ENCODE data around the gene FAM111B. TPM values are rescaled to one million over a fixed set of nuclear protein-coding genes. Genes with fewer than 3 reads are reported as not detected.
A peak's percentile ranks its signal among the peaks of the same experiment; 100 is the strongest.

The FAM111B gene
- total RNA-seq, 1 experiment from 2014 or later: 6.8 TPM

DNA sequence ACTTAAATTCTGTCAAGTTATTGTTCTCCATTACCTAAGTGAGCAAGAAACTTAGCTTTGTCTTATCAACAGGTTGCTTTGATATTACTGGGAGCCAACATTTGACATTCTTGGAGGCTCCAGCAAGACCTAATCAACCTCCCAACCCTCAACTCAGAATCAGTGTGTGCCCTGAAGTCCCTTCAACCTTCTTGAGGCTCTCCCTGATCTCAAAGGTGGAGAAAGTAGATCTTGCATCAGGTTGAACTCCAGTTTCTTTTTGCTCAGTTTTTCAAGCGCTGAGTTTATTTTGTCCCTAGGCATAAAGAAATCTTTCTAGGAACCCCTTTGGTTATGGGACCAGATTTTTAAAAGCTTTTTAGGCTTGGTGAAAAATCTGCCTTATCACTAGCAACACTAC, 37.1 kb downstream of the FAM111B start:
- DNase-seq (ENCODE audit: low read depth, low spot score): no peak
- in situ Hi-C loops (cut with HindIII; ENCODE audit: low pct_unique_long_range_greater_than_20kb, low sequenced_read_pairs): no loop called here

DNA sequence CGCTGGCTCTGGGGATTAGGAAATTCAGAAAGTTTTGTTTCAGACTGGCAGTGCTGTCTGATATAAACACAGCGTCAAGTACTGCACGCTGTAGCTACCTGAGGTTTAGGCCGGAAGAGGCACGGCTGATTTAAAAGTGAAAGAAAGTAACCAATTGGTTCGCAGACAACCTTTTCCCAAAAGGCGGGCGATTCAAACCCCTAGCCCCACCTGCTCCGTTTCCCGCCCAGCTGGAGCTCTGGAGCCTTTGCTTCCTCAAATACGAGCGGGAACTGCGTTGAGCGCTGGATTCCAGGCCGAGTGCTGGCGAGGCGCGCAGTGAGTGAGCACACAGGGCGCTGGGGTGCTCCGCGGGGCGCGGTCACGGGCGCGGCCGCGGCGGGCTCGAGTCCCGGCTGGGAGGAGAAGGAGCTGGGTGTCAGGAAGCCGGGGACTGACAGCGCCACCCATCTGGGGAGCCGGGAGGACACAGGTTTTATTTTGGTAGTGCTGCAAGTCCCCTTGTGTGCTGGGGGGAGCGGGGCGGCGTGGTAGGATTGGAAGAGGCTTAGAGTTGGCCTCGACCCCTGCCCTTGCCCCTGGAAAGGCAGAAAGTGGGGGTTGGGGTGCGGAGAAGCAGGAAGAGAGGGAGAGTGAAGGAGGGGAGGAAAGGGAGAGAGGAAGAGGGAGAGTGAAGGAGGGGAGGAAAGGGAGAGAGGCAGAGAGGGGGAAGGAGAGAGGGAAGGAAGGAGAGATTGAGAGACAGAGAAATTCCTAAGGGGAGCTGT, 37.7 kb downstream of the FAM111B start:
- in situ Hi-C loops (cut with HindIII; ENCODE audit: low pct_unique_long_range_greater_than_20kb, low sequenced_read_pairs): no loop called here
- DNase-seq (ENCODE audit: low read depth, low spot score): peak; percentile 89

DNA sequence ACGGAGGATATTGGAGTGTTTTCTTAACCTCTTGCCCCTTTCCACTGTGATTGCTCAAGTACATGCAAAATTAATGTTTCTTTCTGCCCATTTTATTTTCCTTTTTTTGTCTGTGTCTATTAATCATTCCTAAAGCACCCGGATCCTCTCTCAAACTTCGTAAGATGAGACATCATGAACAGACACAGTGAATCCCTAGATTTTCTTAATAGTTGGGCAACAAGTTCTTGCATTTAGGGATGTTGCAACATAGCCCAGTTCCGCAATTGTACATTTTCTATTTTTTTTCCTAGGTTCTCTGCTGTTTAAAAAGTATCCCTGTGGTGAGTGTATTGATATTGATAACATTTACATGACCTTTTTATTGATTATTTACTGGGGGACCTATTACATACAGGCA, 38.5 kb downstream of the FAM111B start:
- no peak for DNase-seq (ENCODE audit: low read depth, low spot score)
- in situ Hi-C loops (cut with HindIII; ENCODE audit: low pct_unique_long_range_greater_than_20kb, low sequenced_read_pairs): no loop called here

DNA sequence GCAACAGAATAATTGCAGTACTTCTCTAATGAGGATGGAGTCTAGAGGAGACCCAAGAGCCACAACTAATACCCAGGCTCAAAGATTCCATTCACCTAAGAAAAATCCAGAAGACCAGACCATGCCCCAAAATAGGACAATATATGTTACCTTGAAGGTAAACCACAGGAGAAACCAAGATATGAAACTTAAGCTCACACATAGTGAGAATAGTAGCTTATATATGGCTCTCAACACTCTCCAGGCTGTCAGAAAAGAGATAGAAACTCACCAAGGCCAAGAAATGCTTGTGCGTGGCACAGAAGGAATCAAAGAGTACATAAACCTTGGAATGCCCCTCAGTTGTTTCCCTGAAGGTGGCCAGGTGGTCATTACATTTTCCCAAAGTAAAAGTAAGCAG, 44.7 kb downstream of the FAM111B start:
- DNase-seq (ENCODE audit: low read depth, low spot score): no peak
- in situ Hi-C loops (cut with HindIII; ENCODE audit: low pct_unique_long_range_greater_than_20kb, low sequenced_read_pairs): no loop called here

DNA sequence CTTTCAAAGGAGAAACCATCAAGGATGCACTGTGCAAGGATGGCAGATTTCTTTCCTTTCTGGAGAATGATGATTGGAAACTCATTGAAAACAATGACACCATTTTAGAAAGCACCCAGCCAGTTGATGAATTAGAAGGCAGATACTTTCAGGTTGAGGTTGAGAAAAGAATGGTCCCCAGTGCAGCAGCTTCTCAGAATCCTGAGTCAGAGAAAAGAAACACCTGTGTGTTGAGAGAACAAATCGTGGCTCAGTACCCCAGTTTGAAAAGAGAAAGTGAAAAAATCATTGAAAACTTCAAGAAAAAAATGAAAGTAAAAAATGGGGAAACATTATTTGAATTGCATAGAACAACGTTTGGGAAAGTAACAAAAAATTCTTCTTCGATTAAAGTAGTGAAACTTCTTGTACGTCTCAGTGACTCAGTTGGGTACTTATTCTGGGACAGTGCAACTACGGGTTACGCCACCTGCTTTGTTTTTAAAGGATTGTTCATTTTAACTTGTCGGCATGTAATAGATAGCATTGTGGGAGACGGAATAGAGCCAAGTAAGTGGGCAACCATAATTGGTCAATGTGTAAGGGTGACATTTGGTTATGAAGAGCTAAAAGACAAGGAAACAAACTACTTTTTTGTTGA, 45.4 kb downstream of the FAM111B start:
- in situ Hi-C loops (cut with HindIII; ENCODE audit: low pct_unique_long_range_greater_than_20kb, low sequenced_read_pairs): no loop called here
- no peak for DNase-seq (ENCODE audit: low read depth, low spot score)

DNA sequence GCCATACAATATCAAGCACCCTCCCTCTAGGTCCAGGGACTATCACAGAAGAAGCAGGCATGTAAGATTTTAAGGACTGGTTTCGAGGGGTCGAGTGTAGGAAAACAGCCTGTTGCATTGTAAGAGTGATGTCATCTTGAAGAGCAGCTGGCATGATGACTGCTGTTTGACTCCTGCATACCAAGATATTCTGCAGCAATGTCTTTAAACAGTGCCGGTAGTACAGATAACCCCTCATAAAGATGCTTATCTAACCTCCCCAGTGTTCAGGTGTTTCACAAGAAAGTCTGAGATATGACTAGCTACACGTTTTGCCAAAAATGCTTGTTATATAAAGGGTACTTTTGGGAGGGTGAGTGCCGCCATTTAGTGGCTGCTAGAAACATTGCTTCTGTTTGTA, 47.6 kb downstream of the FAM111B start:
- in situ Hi-C loops (cut with HindIII; ENCODE audit: low pct_unique_long_range_greater_than_20kb, low sequenced_read_pairs): no loop called here
- DNase-seq (ENCODE audit: low read depth, low spot score): no peak

DNA sequence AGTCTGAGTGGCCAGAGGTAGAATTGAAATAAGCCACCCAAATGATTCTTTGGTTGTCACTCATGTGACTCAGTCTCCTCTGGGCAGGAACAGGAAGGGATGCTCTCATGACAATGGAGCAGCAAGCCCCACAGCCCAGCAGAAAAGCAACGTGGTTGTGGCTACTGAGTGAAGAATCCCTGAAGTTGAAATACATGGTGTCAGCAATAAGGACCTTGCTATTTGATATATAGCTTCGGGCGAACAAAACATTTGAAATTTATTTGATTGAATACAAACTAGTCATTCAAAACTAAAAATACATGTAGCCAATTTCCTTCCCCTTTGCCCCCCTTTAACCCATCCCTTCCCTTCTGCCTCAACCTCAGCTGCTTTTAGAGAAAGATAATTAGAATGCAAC, 50.4 kb downstream of the FAM111B start:
- DNase-seq (ENCODE audit: low read depth, low spot score): no peak
- in situ Hi-C loops (cut with HindIII; ENCODE audit: low pct_unique_long_range_greater_than_20kb, low sequenced_read_pairs): no loop called here

DNA sequence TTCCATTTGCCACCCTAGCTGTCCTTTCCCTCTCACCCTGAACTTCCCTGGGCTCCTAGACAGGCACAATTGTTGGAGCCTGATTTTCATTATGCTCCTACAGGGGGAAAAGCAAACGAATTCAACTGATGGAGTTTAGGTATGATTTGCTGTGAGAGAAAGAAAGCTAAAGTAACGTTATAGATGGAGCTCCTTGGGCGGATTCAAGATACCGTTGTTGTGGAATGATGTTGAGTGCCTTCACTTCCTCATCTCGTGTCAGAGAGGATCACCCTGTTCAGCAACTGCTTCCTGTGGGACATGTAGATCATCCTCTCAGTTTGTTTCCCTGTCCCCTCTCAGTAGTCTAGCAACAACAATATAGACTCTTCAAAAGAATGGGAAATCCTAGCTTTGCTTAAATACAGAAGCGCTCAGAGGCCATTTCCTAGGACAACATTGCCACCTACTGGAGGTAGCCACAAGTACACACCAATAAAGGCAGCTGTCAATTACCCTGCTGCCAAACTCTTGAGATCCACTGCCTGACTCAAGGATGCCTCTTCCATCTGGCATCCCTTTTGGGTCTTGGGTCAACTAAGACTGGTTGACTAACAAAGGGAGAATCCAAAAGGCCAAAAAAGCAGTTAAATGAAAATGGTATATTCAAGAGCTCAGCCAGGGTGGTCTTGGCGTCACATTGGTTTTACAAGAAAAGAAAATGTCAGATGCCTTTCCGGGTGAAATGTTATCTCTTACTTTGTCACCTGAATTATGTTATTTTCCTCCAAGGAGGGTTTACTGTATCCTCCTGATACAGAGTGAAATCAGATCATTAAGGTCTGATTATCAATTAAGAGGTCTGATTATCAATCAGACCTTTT, 51.4 kb downstream of the FAM111B start:
- in situ Hi-C loops (cut with HindIII; ENCODE audit: low pct_unique_long_range_greater_than_20kb, low sequenced_read_pairs): no loop called here
- peak; percentile 69 for DNase-seq (ENCODE audit: low read depth, low spot score)

DNA sequence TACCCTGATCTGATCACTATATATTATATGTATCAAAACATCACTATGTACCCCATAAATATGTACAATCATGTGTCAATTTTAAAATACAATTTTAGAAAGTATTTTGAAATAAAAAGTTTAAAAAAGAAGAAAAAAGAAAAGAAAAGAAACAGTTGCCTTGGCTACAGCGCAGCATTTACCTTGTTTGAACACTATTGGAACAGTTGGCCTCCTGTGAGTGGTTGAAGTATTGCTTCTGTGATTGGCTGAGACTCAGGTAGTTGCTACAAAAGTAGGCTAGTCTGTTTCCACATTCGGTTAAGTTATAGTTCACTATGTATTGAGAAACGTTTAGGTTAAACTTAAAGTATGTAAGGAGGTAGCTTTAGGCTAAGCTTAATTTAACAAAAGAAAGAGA, 57.0 kb downstream of the FAM111B start:
- in situ Hi-C loops (cut with HindIII; ENCODE audit: low pct_unique_long_range_greater_than_20kb, low sequenced_read_pairs): no loop called here
- DNase-seq (ENCODE audit: low read depth, low spot score): no peak

DNA sequence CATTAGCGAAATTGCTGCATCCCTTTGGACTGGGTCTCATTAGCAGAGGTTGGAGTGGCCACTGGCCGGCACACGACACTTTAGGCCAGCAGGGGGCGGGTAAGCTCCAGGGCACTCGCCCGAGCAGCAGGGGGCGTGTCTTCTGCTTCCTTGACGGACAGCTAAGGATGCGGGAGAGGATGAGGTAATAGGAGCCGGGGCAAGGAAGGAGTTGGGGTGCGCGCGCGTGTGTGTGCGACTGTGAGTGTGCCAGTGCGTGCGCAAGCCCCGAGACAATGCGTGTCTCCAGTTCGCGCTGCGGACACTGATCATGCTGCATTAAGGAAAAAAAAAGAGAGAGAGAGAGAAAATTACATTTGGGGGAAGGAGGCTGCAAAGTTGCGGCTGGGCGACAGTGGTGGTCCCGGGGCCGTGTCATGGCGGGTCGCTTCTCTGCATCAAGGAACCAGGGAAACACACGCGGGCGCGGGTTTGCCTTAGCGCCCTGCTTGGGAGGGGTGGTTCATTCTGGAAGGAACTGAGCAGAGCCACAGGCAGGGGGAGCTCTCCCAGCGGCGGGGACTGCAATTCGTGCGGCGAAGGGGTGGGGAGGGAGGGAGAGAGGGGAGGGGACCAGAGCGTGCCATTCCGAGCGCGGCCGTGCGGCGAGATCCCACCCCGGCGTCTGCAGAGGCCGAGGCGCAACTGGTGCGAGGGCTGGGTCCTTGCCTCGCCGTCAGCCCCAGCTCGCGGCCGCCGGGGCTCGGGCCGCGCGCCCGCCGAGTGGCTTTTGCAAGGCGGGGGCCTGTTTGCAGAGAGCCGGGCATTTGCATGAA, 64.7 kb downstream of the FAM111B start, which contains the start of gene DTX4:
DTX4 (plus strand) TSS at position 625 of the 815 bp plus-strand sequence. CDS start 464 bp downstream, outside the sequence.
- peak; percentile 83 for DNase-seq (ENCODE audit: low read depth, low spot score)
- in situ Hi-C loops (cut with HindIII; ENCODE audit: low pct_unique_long_range_greater_than_20kb, low sequenced_read_pairs): no loop called here

DNA sequence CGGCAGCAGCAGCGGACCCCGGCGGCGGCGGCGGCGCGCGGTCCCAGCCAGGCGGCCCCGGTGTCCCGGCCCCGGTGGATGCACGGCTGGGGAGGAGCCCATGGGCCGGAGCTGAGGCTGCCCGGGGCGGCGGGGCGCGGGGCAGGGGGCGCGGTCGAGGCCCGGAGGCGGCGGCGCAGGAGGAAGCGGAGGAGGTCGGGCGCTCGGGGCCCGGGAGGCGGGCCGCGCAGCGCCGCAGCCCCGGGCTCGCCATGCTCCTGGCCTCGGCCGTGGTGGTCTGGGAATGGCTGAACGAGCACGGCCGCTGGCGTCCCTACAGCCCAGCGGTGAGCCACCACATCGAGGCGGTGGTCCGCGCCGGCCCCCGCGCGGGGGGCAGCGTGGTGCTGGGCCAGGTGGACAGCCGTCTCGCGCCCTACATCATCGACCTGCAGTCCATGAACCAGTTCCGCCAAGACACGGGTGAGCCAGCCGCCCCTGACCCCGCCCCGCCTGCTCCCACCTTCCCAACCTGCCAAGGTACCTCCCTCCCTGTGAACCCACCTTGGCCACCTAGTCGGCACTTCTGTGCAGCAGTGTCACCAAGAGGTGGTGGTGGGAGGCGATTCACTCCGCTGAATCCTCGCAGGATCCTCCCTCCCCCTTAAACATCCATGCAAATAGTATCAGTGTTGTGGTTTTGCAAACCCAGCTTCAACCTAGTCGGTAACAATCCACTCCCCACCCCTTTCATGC, 65.5 kb downstream of the FAM111B start:
- in situ Hi-C loops (cut with HindIII; ENCODE audit: low pct_unique_long_range_greater_than_20kb, low sequenced_read_pairs): no loop called here
- no peak for DNase-seq (ENCODE audit: low read depth, low spot score)

DNA sequence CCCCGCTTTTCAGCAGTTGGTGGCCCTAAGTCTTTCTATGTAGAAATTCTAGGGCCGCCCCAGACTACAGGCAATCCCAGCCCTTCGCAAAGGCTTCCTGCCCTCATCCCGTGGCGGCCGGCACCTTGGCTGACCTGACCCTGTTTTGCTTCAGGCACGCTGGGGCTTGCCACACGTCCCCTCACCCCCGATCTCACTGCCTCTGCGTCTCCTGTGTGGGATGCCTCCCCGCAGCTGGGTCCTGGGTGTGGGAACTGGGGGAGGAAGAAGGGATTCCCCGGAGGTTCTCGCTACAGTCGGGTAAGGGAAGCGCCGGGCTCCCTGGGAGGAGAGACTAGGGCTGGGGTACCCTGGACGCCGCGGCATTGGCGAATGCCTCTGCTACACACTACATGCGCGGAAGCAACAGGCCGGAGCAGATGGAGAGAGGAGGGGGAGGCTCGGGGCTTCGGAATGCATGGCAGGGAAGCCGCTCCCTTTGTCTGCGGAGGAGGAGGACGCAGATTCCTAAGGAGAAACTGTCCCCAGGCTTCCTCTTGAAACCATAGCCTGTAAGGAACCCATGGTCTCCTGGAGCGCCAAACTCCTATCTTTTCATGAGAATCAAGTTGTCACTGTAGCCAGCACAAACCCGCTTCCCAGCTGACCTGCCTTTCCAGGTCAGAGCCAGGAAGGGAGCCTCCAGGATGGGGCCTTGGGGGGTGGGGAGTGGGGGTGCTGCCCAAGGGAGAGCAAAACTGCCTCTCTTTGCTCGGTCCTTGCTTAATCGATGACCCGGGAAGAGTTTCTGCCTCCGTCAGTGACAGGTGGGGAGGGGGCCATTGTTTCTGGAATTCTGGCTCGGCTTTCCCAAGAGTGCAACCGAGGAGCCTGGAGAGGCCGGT, 66.3 kb downstream of the FAM111B start:
- DNase-seq (ENCODE audit: low read depth, low spot score): no peak
- in situ Hi-C loops (cut with HindIII; ENCODE audit: low pct_unique_long_range_greater_than_20kb, low sequenced_read_pairs): no loop called here

DNA sequence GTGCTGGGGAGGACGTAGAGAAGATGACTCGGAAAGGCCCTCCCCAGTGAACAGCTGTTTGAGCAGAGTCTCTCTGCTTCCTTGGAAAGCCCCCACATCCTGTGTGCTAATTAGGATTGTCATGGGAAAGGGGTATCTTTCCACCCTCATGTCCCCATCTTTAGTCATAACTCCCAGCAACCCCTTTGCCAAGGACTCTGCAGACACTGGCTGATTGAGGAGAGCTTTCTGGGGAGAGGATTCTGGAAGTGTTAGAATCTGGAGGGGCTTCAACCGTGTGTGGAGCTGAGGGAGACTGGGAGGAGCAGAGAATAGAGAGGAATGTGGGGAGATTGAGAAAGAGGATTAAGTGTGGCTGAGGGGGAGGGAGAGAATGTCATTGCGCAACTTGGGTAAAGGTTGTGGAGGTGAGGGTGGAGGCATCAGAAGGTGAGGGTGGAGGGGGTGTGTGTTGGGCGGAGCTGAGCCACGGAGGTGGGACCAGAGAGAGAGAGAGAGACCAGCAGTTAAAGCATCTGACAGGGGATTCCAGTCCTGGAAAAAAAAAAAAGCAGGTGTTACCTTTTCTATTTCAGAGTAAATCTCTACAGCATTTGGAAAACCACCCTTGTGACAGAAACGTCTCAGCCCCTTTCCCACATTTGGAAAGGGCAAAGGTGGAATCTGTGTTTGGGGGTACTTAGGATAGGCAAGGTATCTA, 67.1 kb downstream of the FAM111B start:
- no peak for DNase-seq (ENCODE audit: low read depth, low spot score)
- in situ Hi-C loops (cut with HindIII; ENCODE audit: low pct_unique_long_range_greater_than_20kb, low sequenced_read_pairs): no loop called here

DNA sequence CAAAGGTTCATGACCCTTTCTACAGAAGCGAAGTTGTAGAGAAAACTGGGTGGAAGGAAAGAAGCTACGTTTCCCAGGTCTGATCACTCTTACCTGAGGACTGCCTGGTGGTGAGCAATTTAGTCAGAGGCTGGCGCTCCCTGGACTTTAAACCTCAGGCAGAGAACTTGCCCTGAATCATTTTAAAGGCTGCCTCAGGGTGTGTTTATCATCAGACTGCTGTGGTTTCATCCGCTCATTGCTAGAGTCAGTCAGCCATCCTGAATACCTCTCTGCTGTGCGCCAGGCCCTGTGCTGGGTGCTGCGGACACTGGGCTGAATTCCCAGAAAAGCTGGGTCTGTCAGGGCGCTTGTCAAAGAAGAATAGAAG, 67.6 kb downstream of the FAM111B start:
- in situ Hi-C loops (cut with HindIII; ENCODE audit: low pct_unique_long_range_greater_than_20kb, low sequenced_read_pairs): no loop called here
- DNase-seq (ENCODE audit: low read depth, low spot score): no peak

DNA sequence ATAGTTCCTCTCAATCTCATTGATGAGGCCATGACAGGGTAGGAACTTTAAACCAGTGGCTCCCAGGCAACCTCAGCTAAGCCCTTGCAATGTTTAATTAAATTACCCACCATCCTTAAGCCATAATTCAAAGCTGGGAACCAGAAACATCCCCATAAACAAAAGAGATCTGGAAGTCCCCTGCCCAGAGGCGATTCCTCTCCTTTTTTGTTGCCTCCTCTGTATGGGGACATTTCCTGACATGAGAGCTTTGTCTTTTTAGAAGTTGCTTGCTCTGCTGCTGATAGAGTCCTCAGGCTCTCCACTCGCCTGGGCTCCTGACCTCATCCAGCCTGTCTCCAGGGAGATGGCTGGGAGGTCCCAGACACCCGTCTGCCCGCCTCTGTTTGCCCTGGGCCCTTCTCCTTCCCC, 68.1 kb downstream of the FAM111B start:
- no peak for DNase-seq (ENCODE audit: low read depth, low spot score)
- in situ Hi-C loops (cut with HindIII; ENCODE audit: low pct_unique_long_range_greater_than_20kb, low sequenced_read_pairs): no loop called here

DNA sequence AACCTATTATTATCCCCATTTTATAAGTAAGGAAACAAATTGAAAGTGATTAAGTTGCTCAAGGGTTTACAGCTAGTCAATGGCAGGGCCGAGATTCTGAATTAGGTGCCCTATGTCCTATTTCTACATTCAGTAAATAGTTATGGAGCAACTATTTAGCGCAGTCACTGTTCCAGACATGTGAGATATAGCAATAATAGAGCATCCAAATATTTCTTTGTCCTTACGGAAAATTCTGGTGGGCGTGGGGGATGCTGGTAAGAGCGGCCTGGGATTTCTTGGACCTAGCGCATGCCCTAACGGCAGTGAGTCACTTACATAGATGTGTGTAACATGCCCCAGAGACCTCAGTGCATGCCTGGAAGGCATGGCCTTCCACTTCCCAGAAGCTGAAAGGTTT, 69.3 kb downstream of the FAM111B start:
- in situ Hi-C loops (cut with HindIII; ENCODE audit: low pct_unique_long_range_greater_than_20kb, low sequenced_read_pairs): no loop called here

More for the DNA sequence above, 69.3 kb downstream of the FAM111B start:
- DNase-seq (ENCODE audit: low read depth, low spot score): no peak

All from SK-MEL-5 (cell line).